Measurements from ENCODE around the gene HRAS. TPM values are rescaled to one million over a fixed set of nuclear protein-coding genes. Genes with fewer than 3 reads are reported as not detected.

Gene HRAS
- total and polyA plus RNA-seq, 2 of the 8 experiments (the other 6 are each of a cell fraction or from before 2014, with no cell fraction given) = 44.3 to 54.7 TPM

DNA sequence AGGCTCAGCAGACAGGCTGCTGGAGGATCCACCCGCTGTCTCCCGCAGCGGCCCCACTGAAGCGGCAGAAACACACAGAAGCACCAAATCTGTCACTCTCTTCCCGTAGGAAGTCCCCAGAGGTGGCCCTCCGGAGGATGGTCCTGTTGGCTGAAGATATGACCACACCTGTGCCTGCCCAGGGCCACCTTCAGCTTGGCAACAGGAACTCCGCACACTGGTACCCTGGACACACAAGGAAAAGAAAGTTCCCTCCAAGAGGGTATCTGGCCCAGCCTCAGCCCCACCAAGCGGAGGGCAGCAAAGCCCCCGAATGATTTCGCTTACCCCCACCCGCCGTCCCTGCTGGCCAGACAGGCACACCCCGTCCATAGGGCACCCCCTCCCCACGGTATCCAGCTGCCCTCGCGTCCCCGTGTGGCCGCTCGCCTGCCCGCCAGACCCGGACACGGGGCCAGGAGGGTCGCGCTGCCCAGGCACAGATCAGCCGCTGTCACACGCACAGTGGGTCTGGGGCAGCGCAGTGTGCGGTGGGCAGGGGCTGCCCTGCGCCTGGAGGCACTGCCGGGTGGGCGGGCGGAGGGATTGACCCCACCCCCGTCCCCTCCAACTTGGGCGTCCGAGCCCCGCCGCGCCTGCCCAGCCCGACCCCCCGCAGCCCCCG, 32.4 kb upstream of the HRAS start:
- FAIRE-seq = no peak
- POLR2A ChIA-PET (ENCODE audit: partially characterized antibody) = interaction anchor here (0.6 to 2.8 kb wide), 8 partner anchors 8 to 979 kb away, joined by 3 to 11 read pairs (median 5); partner anchors contain the start of genes LMNTD2 and PNPLA2
- H2AFZ ChIP-seq (ENCODE audit: low read length) = no peak overlapping the region
- TF ChIP-seq ASH2L (IDR thresholded peaks at IDR 0.05; ENCODE audit: low read length) (no peak), BACH1 (IDR thresholded peaks at IDR 0.05; ENCODE audit: low read length) (no peak), CEBPB (IDR thresholded peaks at IDR 0.05; ENCODE audit: low read depth, low read length) (no peak), TEAD4 (IDR thresholded peaks at IDR 0.05; ENCODE audit: low read depth, low read length) (no peak), RAD21 (IDR thresholded peaks at IDR 0.05 in 1 of 2, conservative IDR thresholded peaks at IDR 0.05 in 1 of 2; ENCODE audit: low read depth in 2 of 2, low read length in 2 of 2) (no peak), FOSL1 (IDR thresholded peaks at IDR 0.05; ENCODE audit: insufficient read depth, low read depth, low read length) (no peak), RFX5 (IDR thresholded peaks at IDR 0.05; ENCODE audit: borderline replicate concordance, low read depth, low read length) (no peak), GTF2F1 (IDR thresholded peaks at IDR 0.05; ENCODE audit: borderline replicate concordance, low read depth, low read length) (no peak), NANOG (IDR thresholded peaks at IDR 0.05; ENCODE audit: insufficient read depth, low read depth, low read length, poor library complexity, severe bottlenecking) (no peak)
- TF ChIP-seq, protein P1, sequence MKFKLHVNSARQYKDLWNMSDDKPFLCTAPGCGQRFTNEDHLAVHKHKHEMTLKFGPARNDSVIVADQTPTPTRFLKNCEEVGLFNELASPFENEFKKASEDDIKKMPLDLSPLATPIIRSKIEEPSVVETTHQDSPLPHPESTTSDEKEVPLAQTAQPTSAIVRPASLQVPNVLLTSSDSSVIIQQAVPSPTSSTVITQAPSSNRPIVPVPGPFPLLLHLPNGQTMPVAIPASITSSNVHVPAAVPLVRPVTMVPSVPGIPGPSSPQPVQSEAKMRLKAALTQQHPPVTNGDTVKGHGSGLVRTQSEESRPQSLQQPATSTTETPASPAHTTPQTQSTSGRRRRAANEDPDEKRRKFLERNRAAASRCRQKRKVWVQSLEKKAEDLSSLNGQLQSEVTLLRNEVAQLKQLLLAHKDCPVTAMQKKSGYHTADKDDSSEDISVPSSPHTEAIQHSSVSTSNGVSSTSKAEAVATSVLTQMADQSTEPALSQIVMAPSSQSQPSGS (IDR thresholded peaks at IDR 0.05; ENCODE audit: low read length) = no peak

More for the DNA sequence above, 32.4 kb upstream of the HRAS start:
- H2BK5ac ChIP-seq (ENCODE audit: low read depth, low read length) = no peak overlapping the region
- H3K18ac ChIP-seq (ENCODE audit: extremely low read depth, low read length) = no peak overlapping the region
- H3K27ac ChIP-seq (ENCODE audit: low read depth, low read length) = no peak overlapping the region
- H3K23me2 ChIP-seq (ENCODE audit: low read depth, low read length) = peaks cover 4% of the 10 kb centered on the region; the same call in 1 of the 2 replicates
- H3K4me2 ChIP-seq (ENCODE audit: insufficient read depth in 1 of 2, low read depth in 2 of 2, low read length in 2 of 2) = peak overlapping the region; percentile 75 to 93
- H2BK20ac ChIP-seq (ENCODE audit: low read length) = no peak overlapping the region
- no peak for DNase-seq (ENCODE audit: low read depth in 1 of 2, low spot score in 2 of 2)
- no peak overlapping the region for H2AK5ac ChIP-seq (ENCODE audit: low read depth, low read length)
- CTCF ChIA-PET (ENCODE audit: partially characterized antibody) = interaction anchor here (0.6 to 3.2 kb wide), 3 partner anchors 12 to 84 kb away, joined by 3 to 21 read pairs (median 5); no protein-coding TSS in a partner anchor
- peaks cover 6% of the 10 kb centered on the region; the same call in 1 of the 2 replicates for H3K79me1 ChIP-seq (ENCODE audit: low read depth, low read length)
- peaks cover 0 to 3% (median 0%) of the 10 kb centered on the region in 4 experiments; a peak in 3 of 7 replicates for H3K27me3 ChIP-seq (replicated peaks in 1 of 4; ENCODE audit: control insufficient read depth in 3 of 4, extremely low read depth in 1 of 4, insufficient read depth in 3 of 4, low read length in 3 of 4)
- H3K4ac ChIP-seq (replicated peaks; ENCODE audit: insufficient read length, low read depth, low read length) = no peak overlapping the region
- no peaks in the 10 kb centered on the region for H3K9me3 ChIP-seq (ENCODE audit: insufficient read depth in 2 of 2, low read depth in 1 of 2, low read length in 1 of 2)
- peak overlapping the region; percentile 40 for H4K5ac ChIP-seq (ENCODE audit: insufficient read length, low read depth, low read length)
- peak overlapping the region; percentile 51 for H4K8ac ChIP-seq (ENCODE audit: extremely low read depth, insufficient read depth, low read length)
- peaks cover 0 to 5% (median 3%) of the 10 kb centered on the region in 4 experiments; a peak in 5 of 8 replicates for H3K36me3 ChIP-seq (ENCODE audit: control insufficient read depth in 2 of 4, insufficient read depth in 4 of 4, low read length in 3 of 4)
- H2BK15ac ChIP-seq (ENCODE audit: low read length) = no peak overlapping the region
- no peaks in the 10 kb centered on the region for H3K79me2 ChIP-seq (ENCODE audit: control insufficient read depth in 1 of 2, insufficient read depth in 2 of 2, low read length in 2 of 2)
- H3K4me1 ChIP-seq (replicated peaks in 1 of 4; ENCODE audit: control insufficient read depth in 3 of 4, insufficient read depth in 4 of 4, low read length in 3 of 4) = peaks cover 2 to 22% (median 11%) of the 10 kb centered on the region in 4 experiments; a peak in 6 of 7 replicates
- H3K23ac ChIP-seq (ENCODE audit: insufficient read length) = no peak overlapping the region
- no peak overlapping the region for H3K9ac ChIP-seq (replicated peaks in 1 of 4; ENCODE audit: extremely low read depth in 1 of 4, low read depth in 3 of 4, low read length in 3 of 4)
- no peak overlapping the region for H2BK120ac ChIP-seq (replicated peaks; ENCODE audit: low read depth, low read length)
- H4K91ac ChIP-seq (replicated peaks; ENCODE audit: insufficient read length, low read length) = peak overlapping the region; percentile 10
- no peak overlapping the region for H3K56ac ChIP-seq (replicated peaks; ENCODE audit: insufficient read length, low read depth, low read length)
- no peak overlapping the region for H2BK12ac ChIP-seq (ENCODE audit: low read depth, low read length)
- peak overlapping the region; percentile 43 to 67 (median 52) for H3K4me3 ChIP-seq (ENCODE audit: extremely low read depth in 1 of 4, insufficient read depth in 2 of 4, low read depth in 3 of 4, low read length in 4 of 4)
- WGBS, 2 experiments (ENCODE audit: extremely low coverage in 1 of 2, insufficient coverage in 1 of 2, insufficient read length in 1 of 2, insufficient replicate concordance in 2 of 2, low coverage in 1 of 2, low lambda C conversion rate in 2 of 2, missing lambda C conversion rate in 1 of 2) = 39% methylated on average over 25 of the region's 41 CpGs; no CpG with 5 or more reads in 1 of the 2 experiments
- H4K20me1 ChIP-seq (replicated peaks in 1 of 2; ENCODE audit: control insufficient read depth in 1 of 2, insufficient read depth in 2 of 2, low read length in 2 of 2) = peaks cover 2 to 21% of the 10 kb centered on the region in 2 experiments
- H3K14ac ChIP-seq (ENCODE audit: insufficient read length) = no peak overlapping the region

All from H1 (cell line).